Frontal cortex (tissue), 4 donors: ENCODE data around the gene HMGN3. TPM values are rescaled to one million over a fixed set of nuclear protein-coding genes. Genes with fewer than 3 reads are reported as not detected.
"Not testable (repeated sequence)": the region's sequence is repeated elsewhere in the genome, so short reads cannot be mapped to it uniquely, and the experiment has no call there.

Experiments
- DNase-seq, 2 donors: peaks; one replicate each; pipeline ENCODE4 v3.0.0; 2012; ENCODE audit warnings: low spot score in 2 of 2
- FAIRE-seq: peaks from 2 replicates; lab custom pipeline; 2012; peaks lifted over from hg19 to GRCh38; lab: Jason Lieb, UNC
- total RNA-seq: library from RNA; depleted of rRNA; stranded (reverse); fragments of >200 nt; gene quantifications from one replicate; pipeline ENCODE4 v1.2.3, GENCODE V29; 2014
- donor health status: control.
- donor health status: control.
- donor health status: control.

Gene HMGN3
- total RNA-seq = 40.4 TPM

- FAIRE-seq = peak; percentile 6
Observed at GRCh38 chr6:79234150-79235022, at the start of gene HMGN3. Gene HMGN3 (minus strand): TSS chr6:79234682.

GRCh38 chr6:79280756-79281155 is 46.3 kb upstream of the HMGN3 start:
- no peak for DNase-seq
- FAIRE-seq = no peak

More at GRCh38 chr6:79234150-79235022, at the start of gene HMGN3:
- peak; percentile 80 to 87 for DNase-seq

- no peak for FAIRE-seq
- no peak for DNase-seq
Observed at GRCh38 chr6:79277109-79277508, 42.6 kb upstream of the HMGN3 start.

- DNase-seq = no peak
- FAIRE-seq = no peak
Observed at GRCh38 chr6:79269877-79270276, 35.4 kb upstream of the HMGN3 start.

- no peak for FAIRE-seq
Observed at GRCh38 chr6:79267128-79267527, 32.6 kb upstream of the HMGN3 start.

GRCh38 chr6:79266051-79266450 is 31.6 kb upstream of the HMGN3 start:
- DNase-seq (no peak), FAIRE-seq (no peak)

More at GRCh38 chr6:79267128-79267527, 32.6 kb upstream of the HMGN3 start:
- DNase-seq = no peak

GRCh38 chr6:79263359-79263758 is 28.9 kb upstream of the HMGN3 start:
- no peak for DNase-seq
- no peak for FAIRE-seq

- FAIRE-seq (no peak), DNase-seq (no peak)
Observed at GRCh38 chr6:79261666-79262065, 27.2 kb upstream of the HMGN3 start.

GRCh38 chr6:79260772-79261171 is 26.3 kb upstream of the HMGN3 start:
- FAIRE-seq (no peak), DNase-seq (no peak)

GRCh38 chr6:79257381-79258205 is 23.1 kb upstream of the HMGN3 start:
- DNase-seq (no peak), FAIRE-seq (no peak)

GRCh38 chr6:79256770-79257169 is 22.3 kb upstream of the HMGN3 start:
- FAIRE-seq, DNase-seq: not testable (repeated sequence)

- not testable (repeated sequence) for DNase-seq, FAIRE-seq
Observed at GRCh38 chr6:79255086-79255485, 20.6 kb upstream of the HMGN3 start.

GRCh38 chr6:79250559-79250958 is 16.1 kb upstream of the HMGN3 start:
- FAIRE-seq = no peak
- no peak for DNase-seq

GRCh38 chr6:79250107-79250514 is 15.6 kb upstream of the HMGN3 start:
- FAIRE-seq (peak; percentile 60), DNase-seq (no peak)

GRCh38 chr6:79249136-79249535 is 14.7 kb upstream of the HMGN3 start:
- FAIRE-seq (no peak), DNase-seq (no peak)

- no peak for DNase-seq
- FAIRE-seq = no peak
Observed at GRCh38 chr6:79246891-79247290, 12.4 kb upstream of the HMGN3 start.

GRCh38 chr6:79241228-79241627 is 6.7 kb upstream of the HMGN3 start:
- FAIRE-seq (no peak), DNase-seq (no peak)

- DNase-seq (no peak), FAIRE-seq (no peak)
Observed at GRCh38 chr6:79240509-79240908, 6.0 kb upstream of the HMGN3 start.

- no peak for DNase-seq
- no peak for FAIRE-seq
Observed at GRCh38 chr6:79239536-79240168, 5.2 kb upstream of the HMGN3 start.

- DNase-seq (no peak), FAIRE-seq (no peak)
Observed at GRCh38 chr6:79238919-79239318, 4.4 kb upstream of the HMGN3 start.
